ENCODE data around the gene DAZAP1.

Gene DAZAP1

GRCh38 chr19:1457892-1458291, 50.5 kb downstream of the DAZAP1 start:
- DNase-seq (ENCODE audit: low spot score): no peak

GRCh38 chr19:1459479-1459878, 52.1 kb downstream of the DAZAP1 start:
- DNase-seq (ENCODE audit: low spot score): no peak

GRCh38 chr19:1460033-1460995, 52.9 kb downstream of the DAZAP1 start:
- DNase-seq (ENCODE audit: low spot score): no peak

- no peak for DNase-seq (ENCODE audit: low spot score)
Measured at GRCh38 chr19:1461862-1462261, 54.5 kb downstream of the DAZAP1 start.

- peak; percentile 68 for DNase-seq (ENCODE audit: low spot score)
Measured at GRCh38 chr19:1465191-1466016, 58.0 kb downstream of the DAZAP1 start.

- DNase-seq (ENCODE audit: low spot score): no peak
Measured at GRCh38 chr19:1466018-1466460, 58.7 kb downstream of the DAZAP1 start.

GRCh38 chr19:1466461-1467214, 59.3 kb downstream of the DAZAP1 start:
- DNase-seq (ENCODE audit: low spot score): no peak

GRCh38 chr19:1467215-1467489, 59.8 kb downstream of the DAZAP1 start:
- DNase-seq (ENCODE audit: low spot score): no peak

GRCh38 chr19:1467490-1468273, 60.3 kb downstream of the DAZAP1 start:
- DNase-seq (ENCODE audit: low spot score): peak; percentile 68

GRCh38 chr19:1468274-1468820, 61.0 kb downstream of the DAZAP1 start:
- DNase-seq (ENCODE audit: low spot score): no peak

GRCh38 chr19:1468821-1469254, 61.5 kb downstream of the DAZAP1 start:
- DNase-seq (ENCODE audit: low spot score): peak; percentile 73

GRCh38 chr19:1469255-1470054, 62.1 kb downstream of the DAZAP1 start:
- no peak for DNase-seq (ENCODE audit: low spot score)

GRCh38 chr19:1470055-1470304, 62.6 kb downstream of the DAZAP1 start:
- DNase-seq (ENCODE audit: low spot score): no peak

- peak; percentile 83 for DNase-seq (ENCODE audit: low spot score)
Measured at GRCh38 chr19:1470305-1471009, 63.1 kb downstream of the DAZAP1 start.

GRCh38 chr19:1471010-1471514, 63.7 kb downstream of the DAZAP1 start:
- peak; percentile 80 for DNase-seq (ENCODE audit: low spot score)

- no peak for DNase-seq (ENCODE audit: low spot score)
Measured at GRCh38 chr19:1471515-1472160, 64.3 kb downstream of the DAZAP1 start.

GRCh38 chr19:1472231-1473084, 65.1 kb downstream of the DAZAP1 start:
- DNase-seq (ENCODE audit: low spot score): no peak

Measured in ecto neural progenitor cell (in vitro differentiated cells).